GM19463 (cell line): ENCODE measurements around the gene TSPAN4.

Source experiments
- ATAC-seq: cut with Tn5 transposase; IDR thresholded peaks from one replicate; pipeline ENCODE4 v1.9.1; 2021; ENCODE audit warnings: mild to moderate bottlenecking, moderate library complexity; ENCODE audit not compliant: unreplicated experiment

TSPAN4 gene

DNA sequence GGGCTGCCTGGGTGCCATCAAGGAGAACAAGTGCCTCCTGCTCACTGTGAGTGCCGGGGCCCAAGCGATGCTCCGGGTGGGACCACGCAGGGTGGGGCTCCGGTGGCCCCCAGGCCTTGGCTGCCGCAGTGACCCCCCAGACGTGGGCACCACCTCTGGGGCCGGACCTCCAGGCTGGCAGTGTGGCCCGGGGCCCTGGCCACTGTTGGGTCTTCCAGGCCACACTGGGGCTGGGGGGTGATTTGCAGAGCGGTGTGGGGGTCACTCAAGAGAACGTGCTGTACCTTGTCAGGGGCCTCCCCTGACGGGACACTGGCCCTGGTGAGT is 20.0 kb downstream of the TSPAN4 start:
- no peak for ATAC-seq

DNA sequence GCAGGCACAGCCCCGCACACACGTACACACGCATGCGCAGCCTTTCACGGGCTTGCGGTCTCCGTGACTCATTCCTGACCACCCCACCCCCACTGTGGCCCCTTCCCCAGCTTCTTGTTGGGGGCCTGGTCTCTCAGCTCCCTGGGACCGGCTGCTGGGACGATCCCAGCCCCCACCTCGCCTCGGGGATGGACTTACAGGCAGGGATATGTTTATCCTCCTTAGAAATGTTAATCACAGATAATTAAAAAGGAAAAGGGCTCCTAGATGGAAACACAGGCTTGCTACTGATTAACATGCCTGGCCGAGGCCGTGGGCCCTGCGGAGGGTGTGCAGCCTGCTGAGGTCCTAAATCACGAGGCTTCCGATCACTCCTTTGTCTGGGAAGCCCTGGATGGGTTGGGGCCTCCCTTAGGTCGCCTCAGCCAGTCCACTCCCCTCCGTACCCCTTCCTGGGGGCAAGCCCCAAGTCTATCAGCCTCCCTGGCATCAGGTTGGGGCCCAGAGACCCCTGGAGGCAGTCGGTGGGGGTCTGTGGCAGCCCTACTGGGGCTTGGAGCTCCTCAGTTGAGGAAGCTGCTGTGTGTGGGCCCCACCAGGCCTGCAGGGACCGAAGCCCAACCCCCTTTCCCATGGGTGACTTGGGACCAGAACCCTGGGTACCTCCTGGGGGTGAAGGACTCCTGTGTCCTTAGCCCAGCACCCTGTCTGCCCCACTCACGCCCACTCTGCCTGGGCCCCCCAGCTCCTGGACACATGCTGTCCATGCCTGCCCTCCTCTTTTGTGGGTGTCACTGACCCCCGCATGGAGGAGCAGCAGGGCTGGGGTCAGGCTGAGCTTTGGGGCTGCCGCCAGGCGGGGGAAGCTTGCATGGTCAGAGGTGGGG is 20.6 kb downstream of the TSPAN4 start:
- ATAC-seq: no peak

DNA sequence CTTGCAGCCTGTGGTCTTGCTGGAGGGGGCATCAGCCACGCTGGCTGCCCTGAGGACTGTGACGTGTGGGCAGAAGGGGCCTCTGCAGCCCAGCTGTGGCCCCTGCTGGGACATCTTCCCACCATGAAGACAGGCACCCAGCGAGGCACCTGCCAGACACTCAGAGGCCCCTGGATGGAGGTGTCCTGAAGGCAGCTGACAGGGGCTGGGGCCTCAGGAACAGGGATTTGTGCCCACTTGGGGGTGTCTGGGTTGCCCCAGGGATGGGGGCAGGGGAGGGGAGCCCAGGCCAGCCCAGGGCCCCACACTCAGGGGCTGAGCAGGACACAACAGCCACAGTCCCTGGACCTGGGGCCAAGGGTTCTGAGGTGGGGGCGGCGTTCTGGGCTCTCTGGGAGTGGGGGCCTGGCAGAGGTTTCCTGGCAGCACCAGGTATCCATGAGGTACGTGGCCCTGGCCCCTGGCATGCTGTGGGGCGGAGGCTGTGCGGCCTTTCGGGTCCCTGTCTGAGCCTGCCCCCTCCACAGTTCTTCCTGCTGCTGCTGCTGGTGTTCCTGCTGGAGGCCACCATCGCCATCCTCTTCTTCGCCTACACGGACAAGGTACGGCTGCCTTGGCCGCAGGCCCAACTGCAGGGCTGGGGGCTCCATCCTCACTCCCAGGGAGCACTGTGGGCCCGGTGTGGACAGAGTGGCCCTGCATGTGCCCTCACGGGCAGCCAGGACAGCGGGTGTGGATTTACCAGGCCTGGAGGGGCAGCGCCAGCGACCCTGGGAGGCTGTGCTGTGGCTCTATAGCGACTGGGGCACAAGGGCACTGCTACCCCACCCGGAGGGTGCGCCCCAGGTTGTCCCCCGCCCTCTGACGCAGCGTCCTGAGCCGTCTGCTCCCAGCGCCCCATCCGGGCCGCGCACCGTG is 21.5 kb downstream of the TSPAN4 start:
- ATAC-seq: no peak

DNA sequence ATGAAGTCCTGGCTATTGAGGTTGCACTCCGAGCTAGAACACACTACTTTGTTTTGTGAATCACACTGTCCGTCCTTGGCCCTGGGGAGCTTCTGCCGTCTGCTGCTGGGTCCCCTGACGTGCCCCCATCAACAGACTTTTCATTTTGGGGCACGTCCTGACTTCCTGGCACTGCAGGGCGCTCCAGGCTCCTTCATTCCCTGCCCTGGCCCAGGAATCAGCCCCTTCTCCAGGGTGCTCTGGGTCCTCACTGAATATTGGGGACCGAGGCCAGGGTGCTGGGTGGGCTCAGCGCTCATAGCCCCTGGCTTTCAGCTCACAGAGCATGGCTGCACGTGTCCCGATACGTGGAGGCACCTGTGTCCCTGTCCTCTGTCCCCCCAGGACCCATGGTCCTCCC is 22.2 kb downstream of the TSPAN4 start:
- ATAC-seq: no peak

DNA sequence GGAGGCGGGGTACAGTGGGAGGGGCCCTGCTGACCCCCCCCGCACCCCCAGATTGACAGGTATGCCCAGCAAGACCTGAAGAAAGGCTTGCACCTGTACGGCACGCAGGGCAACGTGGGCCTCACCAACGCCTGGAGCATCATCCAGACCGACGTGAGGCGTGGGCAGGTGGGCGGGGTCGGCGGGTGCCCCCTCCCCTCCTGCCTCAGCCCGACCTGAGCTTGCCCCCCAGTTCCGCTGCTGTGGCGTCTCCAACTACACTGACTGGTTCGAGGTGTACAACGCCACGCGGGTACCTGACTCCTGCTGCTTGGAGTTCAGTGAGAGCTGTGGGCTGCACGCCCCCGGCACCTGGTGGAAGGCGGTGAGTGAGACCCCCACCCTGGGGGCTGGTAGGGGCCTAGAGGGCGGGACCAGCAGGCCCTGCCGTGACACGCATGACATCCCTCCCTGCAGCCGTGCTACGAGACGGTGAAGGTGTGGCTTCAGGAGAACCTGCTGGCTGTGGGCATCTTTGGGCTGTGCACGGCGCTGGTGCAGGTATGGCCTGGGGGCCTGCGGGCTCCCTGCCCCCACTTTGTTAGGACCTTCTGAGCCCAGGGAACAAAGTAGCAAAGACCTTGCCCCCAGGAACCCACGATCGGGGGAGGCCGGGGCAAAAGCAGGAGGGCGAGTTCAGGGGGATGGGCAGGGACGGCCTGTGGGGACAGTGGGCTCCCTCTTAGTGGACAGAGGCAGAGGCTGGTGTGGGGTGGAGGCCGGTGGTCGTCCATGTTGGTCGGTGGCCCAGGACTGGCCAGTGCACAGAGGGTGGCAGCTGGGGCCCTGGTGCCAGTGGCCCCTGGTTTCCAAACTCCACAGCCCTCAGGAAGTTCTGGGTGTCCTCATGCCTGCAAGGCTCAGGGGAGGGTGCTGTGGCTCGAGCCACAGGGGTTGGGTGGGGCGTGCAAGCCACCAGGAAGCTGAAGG is 23.1 kb downstream of the TSPAN4 start:
- no peak for ATAC-seq

DNA sequence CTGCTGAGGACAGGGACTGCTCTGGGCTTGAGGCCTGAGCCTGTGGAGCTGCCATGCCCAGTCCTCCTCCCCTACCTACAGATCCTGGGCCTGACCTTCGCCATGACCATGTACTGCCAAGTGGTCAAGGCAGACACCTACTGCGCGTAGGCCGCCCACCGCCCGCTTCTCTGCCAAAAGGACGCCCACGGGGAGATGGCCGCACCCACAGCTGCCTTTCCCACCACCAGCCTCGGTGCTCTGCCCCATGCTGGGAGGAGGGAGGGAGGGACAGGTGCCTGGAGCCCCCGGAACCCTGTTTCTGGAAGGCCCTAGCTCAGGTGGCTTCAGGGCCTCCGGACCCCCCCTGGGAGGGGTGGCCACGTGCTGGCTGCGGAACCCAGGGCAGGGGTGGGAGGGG is 23.8 kb downstream of the TSPAN4 start:
- no peak for ATAC-seq

DNA sequence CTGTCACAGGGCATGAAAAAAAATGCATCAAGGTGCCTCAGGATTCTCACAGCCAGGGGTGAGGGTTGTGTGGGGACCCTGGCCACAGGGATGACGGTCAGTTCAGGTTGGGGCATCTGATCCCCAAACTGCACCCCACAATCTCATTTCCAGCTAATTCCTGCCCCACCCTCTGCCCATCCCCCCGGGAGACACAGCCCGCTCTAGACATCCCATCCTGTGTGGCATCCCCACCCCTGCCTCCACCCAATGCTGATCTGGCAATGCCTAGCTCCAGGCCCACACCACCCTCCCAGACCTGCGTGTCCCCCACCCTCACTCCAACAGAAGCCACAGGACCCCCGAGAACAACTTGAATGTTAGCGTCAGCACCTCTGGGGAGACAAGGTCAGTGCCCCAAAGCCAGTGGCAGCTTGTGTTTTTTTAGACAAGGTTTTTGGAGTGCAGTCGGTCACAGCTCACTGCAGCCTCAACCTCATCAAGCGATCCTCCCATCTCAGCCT is 25.3 kb downstream of the TSPAN4 start:
- ATAC-seq: no peak

DNA sequence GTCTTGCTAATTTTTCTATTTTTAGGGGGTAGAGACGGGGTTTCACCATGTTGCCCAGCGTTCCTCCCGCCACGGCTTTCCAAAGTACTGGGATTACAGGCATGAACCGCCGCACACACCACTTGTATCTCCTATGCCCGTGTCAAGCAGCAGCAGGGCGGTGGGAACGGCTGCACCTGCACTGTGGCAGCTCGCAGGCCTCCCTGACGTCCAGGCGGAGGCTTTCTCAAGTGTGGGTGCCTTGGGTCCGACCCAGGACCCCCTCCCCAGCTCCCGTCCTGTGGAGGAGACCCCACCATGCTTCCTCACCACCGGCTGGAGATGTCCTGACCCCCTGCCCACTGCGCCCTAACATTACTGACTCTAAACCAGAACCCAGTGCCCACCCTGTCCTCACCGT is 25.7 kb downstream of the TSPAN4 start:
- ATAC-seq: no peak

DNA sequence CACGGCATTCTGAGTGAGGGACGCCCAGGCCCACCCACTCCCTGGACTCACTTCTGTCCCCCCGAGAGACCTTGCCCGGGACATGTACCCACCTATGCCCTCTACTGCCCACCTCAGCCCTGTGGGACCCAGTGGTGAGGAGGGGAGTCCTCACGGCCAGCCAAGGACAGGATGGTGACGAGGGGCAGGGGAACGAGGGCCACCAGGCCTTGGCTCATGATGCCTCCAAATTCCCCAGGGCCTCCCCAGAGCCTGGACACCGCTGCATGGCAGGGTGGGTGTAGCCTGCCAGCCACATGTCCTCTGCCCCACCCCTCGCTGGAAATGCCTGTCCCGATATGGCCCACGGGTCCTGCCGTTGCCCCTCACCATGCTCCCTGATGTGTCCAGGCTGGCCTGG is 26.1 kb downstream of the TSPAN4 start:
- ATAC-seq: no peak

DNA sequence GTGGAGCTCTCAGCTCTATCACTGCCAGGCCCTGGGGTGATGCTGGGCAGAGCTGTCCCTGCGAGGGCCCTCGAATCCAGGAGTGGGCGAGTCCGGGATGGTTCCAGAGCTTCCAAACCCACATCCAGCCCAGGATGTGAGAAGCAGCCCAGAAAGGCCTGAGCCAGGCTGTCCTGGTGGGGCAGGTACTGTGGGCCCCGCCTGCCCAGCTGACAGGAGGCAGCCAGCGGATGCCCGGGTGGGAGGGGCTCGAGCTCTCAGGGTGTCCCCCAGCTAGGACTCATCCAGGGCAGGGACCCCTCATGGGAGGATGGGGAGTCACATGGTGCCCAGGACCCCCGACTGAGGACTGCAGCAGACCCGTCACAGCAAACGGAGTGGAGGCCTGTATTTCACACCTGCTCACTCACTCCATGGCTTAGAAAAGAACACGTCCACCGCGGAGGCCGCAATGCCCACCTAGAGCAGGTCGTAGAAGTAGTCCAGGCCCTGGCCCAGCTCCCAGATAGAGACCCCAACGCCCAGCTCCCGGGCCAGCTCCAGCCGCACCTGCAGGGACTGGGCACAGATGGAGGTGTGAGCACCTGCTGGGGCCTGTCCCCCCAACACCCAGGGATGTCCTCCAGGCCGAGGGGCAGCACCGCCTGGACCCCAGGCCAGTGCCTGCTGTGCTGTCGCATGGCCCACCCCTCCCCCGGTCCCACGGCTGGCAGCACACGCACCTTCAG is 26.9 kb downstream of the TSPAN4 start:
- ATAC-seq: no peak

DNA sequence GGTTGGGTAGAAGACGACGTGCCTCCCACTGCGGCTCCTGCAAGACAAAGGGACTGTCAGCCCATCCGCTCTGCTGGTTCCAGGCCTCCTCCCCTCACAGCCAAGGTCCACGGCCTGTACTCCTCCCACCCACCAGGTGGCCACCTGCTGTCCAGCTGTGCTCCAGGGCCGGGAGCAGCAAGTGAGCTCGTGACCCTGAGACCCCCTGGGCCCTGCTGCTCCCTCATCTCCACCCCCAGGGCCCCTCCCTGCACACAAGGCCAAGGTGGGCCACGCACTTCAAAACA is 27.4 kb downstream of the TSPAN4 start:
- no peak for ATAC-seq

DNA sequence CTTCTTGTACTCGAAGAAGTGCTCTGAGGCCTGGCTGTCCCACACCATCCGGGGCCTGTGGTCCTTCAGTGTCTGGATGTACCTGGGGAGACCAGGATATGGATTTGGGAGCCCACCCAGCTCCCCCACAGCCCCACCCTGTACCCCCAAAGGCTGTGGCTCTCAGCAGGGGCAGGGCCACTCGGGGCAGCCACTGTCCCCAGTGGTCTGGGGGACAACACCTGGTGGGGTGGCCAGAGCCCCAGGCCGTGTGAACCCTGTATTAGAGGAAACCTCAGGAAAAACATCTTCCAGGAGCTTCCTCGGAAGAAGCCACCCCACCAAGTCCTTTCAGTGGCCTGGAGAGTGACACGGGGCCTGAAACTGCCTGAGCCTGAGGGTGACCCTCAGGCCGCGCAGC is 27.8 kb downstream of the TSPAN4 start:
- no peak for ATAC-seq

DNA sequence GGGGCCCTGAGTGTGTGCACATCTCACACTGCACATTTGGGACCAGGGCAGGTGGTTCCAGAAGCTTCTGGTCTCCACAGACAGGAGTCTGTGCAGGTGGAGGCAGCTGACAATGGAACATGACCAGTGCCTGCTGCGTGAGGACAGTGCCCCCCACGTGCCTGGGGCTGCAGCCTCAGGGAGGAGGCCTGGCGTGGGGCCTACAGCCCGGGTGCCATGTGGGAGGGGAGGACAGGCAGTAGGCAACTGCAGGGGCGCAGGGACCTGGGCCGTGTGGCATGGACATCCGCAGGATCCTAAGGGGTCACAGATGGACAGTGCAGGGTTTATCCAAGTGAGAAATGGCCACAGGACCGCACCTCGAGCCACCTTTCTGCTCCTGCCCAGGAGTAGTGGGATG is 28.8 kb downstream of the TSPAN4 start:
- no peak for ATAC-seq

DNA sequence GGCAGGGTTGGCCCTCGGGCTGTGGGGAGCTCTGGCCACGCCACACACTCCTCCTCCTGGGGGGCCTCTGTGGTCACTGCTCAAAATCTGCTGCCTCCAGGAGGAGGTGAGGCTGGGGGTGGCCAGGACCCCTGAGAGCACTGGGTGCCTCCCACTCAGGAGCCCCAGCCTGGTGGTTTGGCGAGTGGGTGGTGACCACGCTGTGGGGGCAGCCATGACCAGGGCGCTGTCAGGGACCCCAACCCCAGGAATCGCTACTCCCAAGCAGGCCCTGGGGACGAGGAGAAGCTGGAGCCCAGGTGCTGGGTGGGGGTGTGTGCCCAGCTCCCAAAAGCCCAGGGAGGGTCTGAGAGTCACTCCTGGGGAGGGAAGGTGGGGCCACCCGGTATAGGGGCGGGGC is 30.1 kb downstream of the TSPAN4 start:
- ATAC-seq: no peak

DNA sequence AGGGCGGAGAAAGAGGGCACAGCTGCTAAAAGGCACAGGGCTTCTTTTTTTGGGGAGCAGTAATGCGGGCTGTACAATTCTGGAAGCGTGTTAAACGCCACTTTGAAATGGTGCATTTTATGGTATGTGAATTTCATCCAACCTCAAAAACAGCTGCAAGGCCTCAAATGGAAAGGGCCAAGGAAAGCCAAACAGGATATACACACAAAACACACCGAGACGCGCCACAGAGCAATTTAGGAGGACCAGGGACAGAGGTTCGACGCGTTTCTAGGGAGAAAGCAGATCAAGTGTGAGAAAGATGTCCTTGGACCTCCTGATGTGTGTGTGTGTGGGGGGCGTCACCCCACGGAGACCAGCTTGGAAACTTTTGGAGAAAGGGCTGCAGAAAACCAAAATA is 31.1 kb downstream of the TSPAN4 start:
- ATAC-seq: no peak

DNA sequence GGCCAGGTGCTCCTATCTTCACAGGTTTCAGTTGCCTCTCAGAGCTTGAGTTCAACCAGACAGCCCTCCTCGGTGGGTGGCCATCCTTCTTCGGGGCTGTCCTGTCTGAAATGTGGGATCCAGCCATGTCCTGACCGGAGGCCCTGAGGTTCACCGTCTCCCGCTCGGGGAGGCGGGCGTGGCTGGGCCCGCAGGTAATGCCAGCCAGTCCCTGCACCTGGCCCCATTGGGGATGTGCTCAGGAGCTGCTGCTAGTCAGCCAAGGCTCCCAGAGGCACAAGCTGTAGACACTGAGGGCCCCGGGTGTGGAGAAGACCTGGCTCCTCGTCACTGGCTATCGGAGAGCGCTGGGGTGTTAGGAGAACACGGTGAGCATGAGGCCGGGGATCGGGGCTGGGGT is 32.6 kb downstream of the TSPAN4 start:
- no peak for ATAC-seq

DNA sequence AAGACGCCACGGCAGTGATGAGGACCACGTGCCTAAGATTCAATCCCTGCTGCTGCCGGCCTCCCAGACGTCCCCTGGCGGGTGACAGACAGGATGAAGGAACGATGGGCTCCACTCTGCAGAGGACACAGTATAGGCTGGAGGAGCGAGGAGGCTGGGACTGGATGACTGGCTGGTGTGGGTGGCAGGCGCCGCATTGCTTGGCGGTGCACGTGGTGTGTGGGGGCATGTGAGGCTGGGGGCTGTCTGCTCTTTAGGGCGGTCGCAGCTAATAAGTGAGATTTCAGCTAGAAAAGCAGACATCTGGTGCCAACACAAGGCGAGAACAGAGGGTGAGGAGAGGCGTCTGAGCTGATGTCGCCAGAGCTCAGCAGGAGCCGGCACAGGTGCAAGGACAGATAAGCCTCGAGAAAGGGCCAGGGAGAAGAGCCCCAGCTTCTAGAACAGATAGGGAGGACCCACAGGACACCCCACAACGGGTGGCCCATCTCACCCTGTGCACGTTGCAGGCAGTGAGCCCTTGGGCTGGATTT is 33.2 kb downstream of the TSPAN4 start:
- ATAC-seq: no peak

DNA sequence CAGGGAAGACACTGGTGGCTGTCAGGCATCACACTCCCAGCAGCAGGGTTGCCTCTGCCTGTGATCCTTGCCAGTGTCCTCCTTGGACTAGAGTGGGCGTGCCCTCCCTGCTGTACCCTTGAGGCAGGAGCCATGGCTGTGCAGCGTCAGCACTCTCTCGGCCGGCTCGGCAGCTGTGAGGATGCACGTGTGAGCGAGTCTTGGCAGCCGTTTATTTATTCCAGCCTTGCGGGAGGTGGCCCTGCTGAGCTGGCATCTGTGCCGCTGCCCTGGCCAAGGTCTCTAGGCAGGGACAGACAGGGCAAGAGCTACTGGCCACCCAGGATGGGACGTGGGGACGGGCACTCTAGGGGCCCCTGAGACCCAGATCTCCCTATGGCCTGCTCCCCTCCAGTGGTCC is 33.9 kb downstream of the TSPAN4 start:
- no peak for ATAC-seq

DNA sequence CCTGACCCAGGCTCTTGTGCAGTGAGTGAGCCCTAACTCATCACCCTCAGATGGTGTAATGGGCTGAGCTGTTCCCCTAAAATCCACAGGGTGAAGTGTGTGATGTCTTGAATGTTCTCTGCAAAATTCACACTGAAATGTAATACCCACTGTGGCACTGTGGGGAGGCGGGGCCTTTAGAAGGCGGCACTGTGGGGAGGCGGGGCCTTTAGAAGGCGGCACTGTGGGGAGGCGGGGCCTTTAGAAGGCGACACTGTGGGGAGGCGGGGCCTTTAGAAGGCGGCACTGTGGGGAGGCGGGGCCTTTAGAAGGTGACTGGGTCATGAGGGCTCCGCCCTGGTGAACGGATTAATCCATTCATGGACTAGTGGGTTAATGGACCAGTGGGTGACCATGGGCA is 34.9 kb downstream of the TSPAN4 start:
- no peak for ATAC-seq

DNA sequence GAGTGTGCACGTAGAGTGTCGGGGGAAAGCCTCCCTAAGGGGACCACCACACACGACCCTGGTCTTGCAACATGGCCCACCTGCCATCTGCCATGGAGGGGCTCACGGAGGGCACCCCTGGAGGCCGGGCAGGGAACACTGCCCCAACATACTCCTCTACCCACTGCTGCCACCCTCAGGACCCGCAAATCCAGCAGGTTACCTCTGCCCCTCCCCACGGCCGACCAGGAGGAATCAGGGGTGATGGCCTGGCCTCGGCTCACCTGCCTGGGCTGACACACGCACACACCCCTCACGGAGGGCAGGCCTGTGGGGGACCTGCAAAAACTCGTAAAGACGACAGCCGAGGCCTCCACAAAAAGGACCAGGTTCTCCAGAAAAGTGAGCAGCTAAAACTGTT is 37.8 kb downstream of the TSPAN4 start:
- ATAC-seq: no peak
